ENCODE measurements around the gene JPH3. TPM values are rescaled to one million over a fixed set of nuclear protein-coding genes. Genes with fewer than 3 reads are reported as not detected.

Gene JPH3
- total and polyA plus RNA-seq, 3 donors from 2014 or later = 3.2 to 8.7 (median 8.3) TPM

DNA sequence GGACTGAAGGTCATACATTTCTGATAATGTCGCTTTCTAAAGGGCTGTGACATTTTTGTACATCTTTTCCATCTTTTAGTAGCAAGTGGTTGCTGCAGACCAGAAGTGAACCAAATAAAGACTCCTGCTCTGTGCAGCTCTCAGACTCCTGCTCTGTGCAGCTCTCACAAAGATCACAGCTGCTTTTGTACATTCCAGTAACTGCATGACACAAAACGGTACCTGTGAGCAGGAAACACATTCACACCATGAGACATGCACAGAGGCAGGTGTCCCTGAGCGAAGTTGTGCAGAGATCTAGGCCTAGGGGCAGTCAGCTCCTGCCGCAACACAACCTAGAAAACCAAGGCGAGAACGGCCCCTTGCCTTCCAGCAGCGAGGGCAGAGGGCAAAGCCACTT, 95.9 kb downstream of the JPH3 start:
- Histone ChIP-seq H3K4me3 (no peak overlapping the region), H3K4me1 (peaks cover 28% of the 10 kb centered on the region), H3K27ac (peak overlapping the region; percentile 2 to 4), H3K36me3 (ENCODE audit: low read depth, missing control alignments) (no peaks in the 10 kb centered on the region), H3K9me3 (no peaks in the 10 kb centered on the region), H3K27me3 (no peaks in the 10 kb centered on the region)
- no peak for DNase-seq
- 65 to 78% methylated on average over 7 of the region's 7 CpGs for WGBS, 2 donors
- intact Hi-C loops (cut with DNase I; ENCODE audit: low total_unique reads) = no loop called here
- TF ChIP-seq, protein P1, sequence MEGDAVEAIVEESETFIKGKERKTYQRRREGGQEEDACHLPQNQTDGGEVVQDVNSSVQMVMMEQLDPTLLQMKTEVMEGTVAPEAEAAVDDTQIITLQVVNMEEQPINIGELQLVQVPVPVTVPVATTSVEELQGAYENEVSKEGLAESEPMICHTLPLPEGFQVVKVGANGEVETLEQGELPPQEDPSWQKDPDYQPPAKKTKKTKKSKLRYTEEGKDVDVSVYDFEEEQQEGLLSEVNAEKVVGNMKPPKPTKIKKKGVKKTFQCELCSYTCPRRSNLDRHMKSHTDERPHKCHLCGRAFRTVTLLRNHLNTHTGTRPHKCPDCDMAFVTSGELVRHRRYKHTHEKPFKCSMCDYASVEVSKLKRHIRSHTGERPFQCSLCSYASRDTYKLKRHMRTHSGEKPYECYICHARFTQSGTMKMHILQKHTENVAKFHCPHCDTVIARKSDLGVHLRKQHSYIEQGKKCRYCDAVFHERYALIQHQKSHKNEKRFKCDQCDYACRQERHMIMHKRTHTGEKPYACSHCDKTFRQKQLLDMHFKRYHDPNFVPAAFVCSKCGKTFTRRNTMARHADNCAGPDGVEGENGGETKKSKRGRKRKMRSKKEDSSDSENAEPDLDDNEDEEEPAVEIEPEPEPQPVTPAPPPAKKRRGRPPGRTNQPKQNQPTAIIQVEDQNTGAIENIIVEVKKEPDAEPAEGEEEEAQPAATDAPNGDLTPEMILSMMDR (IDR thresholded peaks at IDR 0.05) = no peak
- no peak for TF ChIP-seq POLR2A (IDR thresholded peaks at IDR 0.05)

DNA sequence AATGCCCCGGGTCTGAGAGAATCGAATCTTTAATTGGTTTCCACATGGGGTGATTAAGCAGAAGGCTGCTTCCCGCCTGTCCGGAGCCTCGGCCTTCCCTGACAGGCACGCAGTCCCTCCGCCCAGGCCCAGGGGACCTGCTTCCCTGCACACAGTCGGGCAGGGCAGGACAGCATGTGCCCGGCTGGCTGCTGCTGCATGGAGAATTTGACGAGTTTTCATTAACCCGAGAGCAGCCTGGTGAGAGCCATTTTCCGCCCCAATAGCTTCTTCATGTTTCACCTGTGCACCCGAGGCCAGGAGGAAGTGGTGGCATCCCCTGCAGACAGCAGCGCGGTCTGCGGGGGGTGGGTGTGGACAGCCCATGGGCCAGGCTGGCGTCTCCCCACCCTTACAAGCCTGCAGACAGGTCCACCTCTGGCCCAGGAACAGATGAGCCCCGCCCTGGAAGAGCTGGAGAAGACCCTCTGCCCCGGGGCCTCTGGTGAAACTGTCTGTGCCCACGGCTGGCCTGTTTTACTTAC, 96.4 kb downstream of the JPH3 start:
- DNase-seq = no peak
- H3K27me3 ChIP-seq = no peaks in the 10 kb centered on the region
- peak overlapping the region; percentile 2 to 4 for H3K27ac ChIP-seq
- WGBS, 2 donors = 61 to 69% methylated on average over 5 to 20 of the region's 20 CpGs
- H3K4me3 ChIP-seq = no peak overlapping the region
- no peaks in the 10 kb centered on the region for H3K9me3 ChIP-seq
- TF ChIP-seq, protein P1 (IDR thresholded peaks at IDR 0.05) = no peak
- no peak for TF ChIP-seq POLR2A (IDR thresholded peaks at IDR 0.05)
- H3K4me1 ChIP-seq = peaks cover 28% of the 10 kb centered on the region
- intact Hi-C loops (cut with DNase I; ENCODE audit: low total_unique reads) = no loop called here
- H3K36me3 ChIP-seq (ENCODE audit: low read depth, missing control alignments) = no peaks in the 10 kb centered on the region

DNA sequence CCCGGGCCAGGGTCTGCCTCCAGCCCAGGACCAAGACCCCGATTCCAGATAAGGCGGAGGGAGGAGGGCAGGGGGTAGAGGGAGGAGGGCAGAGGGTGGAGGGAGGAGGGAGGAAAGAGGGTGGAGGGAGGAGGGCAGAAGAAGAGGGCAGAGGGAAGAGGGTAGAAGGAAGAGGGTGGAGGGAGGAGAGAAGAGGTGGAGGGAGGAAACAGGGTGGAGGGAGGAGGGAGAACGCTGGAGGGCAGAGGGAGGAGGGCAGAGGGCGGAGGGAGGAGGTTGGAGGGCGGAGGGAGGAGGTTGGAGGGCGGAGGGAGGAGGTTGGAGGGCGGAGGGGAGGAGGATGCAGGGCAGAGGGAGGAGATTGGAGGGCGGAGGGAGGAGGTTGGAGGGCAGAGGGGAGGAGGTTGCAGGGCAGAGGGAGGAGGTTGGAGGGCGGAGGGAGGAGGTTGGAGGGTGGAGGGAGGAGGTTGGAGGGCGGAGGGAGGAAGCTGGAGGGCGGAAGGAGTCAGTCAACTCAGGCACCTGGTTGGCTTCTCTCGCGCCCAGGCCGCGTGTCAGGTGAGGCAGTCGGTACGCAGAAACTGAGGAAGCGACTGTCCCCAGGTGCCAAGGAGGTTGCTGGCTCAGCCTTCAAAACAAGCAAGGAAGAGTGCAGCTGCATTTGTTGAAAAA, 98.2 kb downstream of the JPH3 start:
- no peak for TF ChIP-seq POLR2A (IDR thresholded peaks at IDR 0.05)
- TF ChIP-seq, protein P1 (IDR thresholded peaks at IDR 0.05) = no peak
- WGBS, 2 donors = 86 to 92% methylated on average over 19 of the region's 19 CpGs
- intact Hi-C loops (cut with DNase I; ENCODE audit: low total_unique reads) = no loop called here
- Histone ChIP-seq H3K4me3 (no peak overlapping the region), H3K36me3 (ENCODE audit: low read depth, missing control alignments) (no peaks in the 10 kb centered on the region), H3K4me1 (peaks cover 25% of the 10 kb centered on the region), H3K27me3 (no peaks in the 10 kb centered on the region), H3K9me3 (no peaks in the 10 kb centered on the region), H3K27ac (no peak overlapping the region)
- DNase-seq = no peak

DNA sequence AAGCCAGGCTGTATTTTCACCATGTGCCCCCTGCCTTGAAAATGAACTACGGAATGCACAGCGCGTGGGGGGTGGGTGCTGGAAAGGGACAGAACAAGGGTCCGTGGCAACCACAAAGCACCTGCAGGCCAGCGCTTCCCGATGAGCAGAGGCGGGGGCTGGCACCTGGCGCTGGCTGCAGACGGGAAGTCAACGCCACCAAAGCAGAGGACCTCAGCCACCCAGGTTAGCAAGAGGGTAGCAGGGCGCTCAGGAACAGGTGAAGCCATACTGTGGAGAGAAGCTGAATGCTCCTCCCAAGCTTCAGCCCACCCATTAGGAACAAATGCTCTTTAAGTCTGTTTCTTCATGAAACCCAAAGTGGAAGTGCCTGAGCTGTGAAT, 98.8 kb downstream of the JPH3 start:
- no peaks in the 10 kb centered on the region for H3K9me3 ChIP-seq
- intact Hi-C loops (cut with DNase I; ENCODE audit: low total_unique reads) = no loop called here

More for the DNA sequence above, 98.8 kb downstream of the JPH3 start:
- TF ChIP-seq, protein P1 (IDR thresholded peaks at IDR 0.05) = no peak
- TF ChIP-seq POLR2A (IDR thresholded peaks at IDR 0.05) = no peak
- Histone ChIP-seq H3K27ac (no peak overlapping the region), H3K36me3 (ENCODE audit: low read depth, missing control alignments) (no peaks in the 10 kb centered on the region), H3K27me3 (no peaks in the 10 kb centered on the region), H3K4me1 (peaks cover 25% of the 10 kb centered on the region), H3K4me3 (no peak overlapping the region)
- DNase-seq = no peak
- WGBS, 2 donors = 95 to 99% methylated on average over 10 to 11 of the region's 11 CpGs

Data from testis (tissue), 3 donors.